Measurements from ENCODE around the gene PC. TPM values are rescaled to one million over a fixed set of nuclear protein-coding genes. Genes with fewer than 3 reads are reported as not detected.
"Not testable (repeated sequence)": the region's sequence is repeated elsewhere in the genome, so short reads cannot be mapped to it uniquely, and the experiment has no call there.

The PC gene
- total RNA-seq, 3 donors from 2014 or later, result 20.0 to 43.8 (median 43.3) TPM

DNA sequence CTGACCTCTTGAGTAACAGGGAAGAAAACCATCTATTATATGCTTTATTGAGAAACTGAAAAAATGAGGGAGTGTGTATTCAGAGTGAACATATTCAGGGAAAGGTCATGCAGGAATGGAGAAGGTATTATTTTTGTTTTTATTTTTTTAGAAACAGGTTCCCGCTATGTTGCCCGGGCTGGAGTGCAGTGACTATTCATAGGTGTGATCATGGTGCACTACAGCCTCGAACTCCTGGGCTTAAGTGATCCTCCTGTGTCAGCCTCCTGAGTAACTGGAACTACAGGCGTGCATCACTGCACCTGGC lies 123.7 kb downstream of the PC start:
- Histone ChIP-seq H3K9me3 (no peaks in the 10 kb centered on the region), H3K36me3 (ENCODE audit: low read depth) (peaks cover 3% of the 10 kb centered on the region), H3K4me1 (ENCODE audit: low read depth) (no peaks in the 10 kb centered on the region), H3K4me3 (no peak overlapping the region)
- intact Hi-C loops (cut with DNase I, micrococcal nuclease), result loop anchor here (2.0 to 5.0 kb wide), 2 partner anchors 137 to 140 kb away; no protein-coding TSS in a partner anchor
- no peak for TF ChIP-seq CTCF (IDR thresholded peaks at IDR 0.05)
- ATAC-seq (no peak), DNase-seq (no peak)

DNA sequence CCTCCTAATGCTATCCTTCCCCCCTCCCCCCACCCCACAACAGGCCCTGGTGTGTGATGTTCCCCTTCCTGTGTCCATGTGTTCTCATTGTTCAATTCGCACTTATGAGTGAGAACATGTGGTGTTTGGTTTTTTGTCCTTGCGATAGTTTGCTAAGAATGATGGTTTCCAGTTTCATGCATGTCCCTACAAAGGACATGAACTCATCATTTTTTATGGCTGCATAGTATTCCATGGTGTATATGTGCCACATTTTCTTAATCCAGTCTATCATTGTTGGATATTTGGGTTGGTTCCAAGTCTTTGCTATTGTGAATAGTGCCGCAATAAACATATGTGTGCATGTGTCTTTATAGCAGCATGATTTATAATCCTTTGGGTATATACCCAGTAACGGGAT lies 133.6 kb downstream of the PC start:
- H3K4me3 ChIP-seq; DNase-seq; intact Hi-C loops (cut with DNase I, micrococcal nuclease); H3K4me1 ChIP-seq (ENCODE audit: low read depth); H3K9me3 ChIP-seq; ATAC-seq; H3K36me3 ChIP-seq (ENCODE audit: low read depth): not testable (repeated sequence)

- intact Hi-C loops (cut with DNase I, micrococcal nuclease), result no loop called here
- Histone ChIP-seq H3K36me3 (ENCODE audit: low read depth) (no peaks in the 10 kb centered on the region), H3K4me3 (no peak overlapping the region), H3K9me3 (no peaks in the 10 kb centered on the region), H3K4me1 (ENCODE audit: low read depth) (no peaks in the 10 kb centered on the region)
- no peak for TF ChIP-seq CTCF (IDR thresholded peaks at IDR 0.05)
- no peak for DNase-seq
- no peak for ATAC-seq
Measured at GRCh38 chr11:66823700-66824099, 134.5 kb downstream of the PC start.

GRCh38 chr11:66820901-66821300 lies 137.3 kb downstream of the PC start:
- TF ChIP-seq CTCF (IDR thresholded peaks at IDR 0.05), result no peak
- intact Hi-C loops (cut with DNase I, micrococcal nuclease), result no loop called here

GRCh38 chr11:66820381-66820780 lies 137.8 kb downstream of the PC start:
- no peak overlapping the region for H3K4me3 ChIP-seq
- DNase-seq (no peak), ATAC-seq (no peak)
- TF ChIP-seq CTCF (IDR thresholded peaks at IDR 0.05), result no peak
- no peaks in the 10 kb centered on the region for H3K4me1 ChIP-seq (ENCODE audit: low read depth)
- intact Hi-C loops (cut with DNase I, micrococcal nuclease), result no loop called here
- H3K36me3 ChIP-seq (ENCODE audit: low read depth), result no peaks in the 10 kb centered on the region
- no peaks in the 10 kb centered on the region for H3K9me3 ChIP-seq

More at GRCh38 chr11:66820901-66821300, 137.3 kb downstream of the PC start:
- Histone ChIP-seq H3K9me3 (no peaks in the 10 kb centered on the region), H3K4me3 (no peak overlapping the region), H3K4me1 (ENCODE audit: low read depth) (no peaks in the 10 kb centered on the region), H3K36me3 (ENCODE audit: low read depth) (no peaks in the 10 kb centered on the region)
- DNase-seq, result no peak
- ATAC-seq, result no peak

- no peak for TF ChIP-seq CTCF (IDR thresholded peaks at IDR 0.05)
- intact Hi-C loops (cut with DNase I, micrococcal nuclease), result no loop called here
- DNase-seq (no peak), ATAC-seq (no peak)
- H3K4me3 ChIP-seq, result no peak overlapping the region
- H3K9me3 ChIP-seq, result no peaks in the 10 kb centered on the region
- no peaks in the 10 kb centered on the region for H3K36me3 ChIP-seq (ENCODE audit: low read depth)
- no peaks in the 10 kb centered on the region for H3K4me1 ChIP-seq (ENCODE audit: low read depth)
Measured at GRCh38 chr11:66818231-66818955, 139.8 kb downstream of the PC start.

All from mucosa of descending colon (tissue), 3 donors.